Caki2 (cell line): ENCODE data around the gene GABBR1. TPM values are rescaled to one million over a fixed set of nuclear protein-coding genes. Genes with fewer than 3 reads are reported as not detected.
"Not testable (repeated sequence)": the region's sequence is repeated elsewhere in the genome, so short reads cannot be mapped to it uniquely, and the experiment has no call there.

Experiments used
- DNase-seq: peaks from one replicate; pipeline ENCODE4 v3.0.0-alpha.2; 2015; ENCODE audit warnings: low read depth
- in situ Hi-C: cut with HindIII; loops from 2 replicates; pipeline ENCODE4 v1.10.0; 2016; ENCODE audit warnings: low sequenced_read_pairs, low pct_unique_long_range_greater_than_20kb, mixed read lengths
- total RNA-seq: library from RNA; depleted of rRNA; stranded (reverse); fragments of >200 nt; shearing (Covaris generic); gene quantifications from 2 replicates; pipeline ENCODE4 v1.2.3, GENCODE V29; 2014; ENCODE audit warnings: low replicate concordance; rRNA removed

Gene GABBR1
- total RNA-seq = 1.6 and 3.4 TPM in 2 replicates

GRCh38 chr6:29632789-29633533 lies at the start of gene GABBR1:
GABBR1 (minus strand) TSS chr6:29633183; CDS start chr6:29632385, 798 bp downstream.
- in situ Hi-C loops = no loop called here
- peak; percentile 96 for DNase-seq

DNA sequence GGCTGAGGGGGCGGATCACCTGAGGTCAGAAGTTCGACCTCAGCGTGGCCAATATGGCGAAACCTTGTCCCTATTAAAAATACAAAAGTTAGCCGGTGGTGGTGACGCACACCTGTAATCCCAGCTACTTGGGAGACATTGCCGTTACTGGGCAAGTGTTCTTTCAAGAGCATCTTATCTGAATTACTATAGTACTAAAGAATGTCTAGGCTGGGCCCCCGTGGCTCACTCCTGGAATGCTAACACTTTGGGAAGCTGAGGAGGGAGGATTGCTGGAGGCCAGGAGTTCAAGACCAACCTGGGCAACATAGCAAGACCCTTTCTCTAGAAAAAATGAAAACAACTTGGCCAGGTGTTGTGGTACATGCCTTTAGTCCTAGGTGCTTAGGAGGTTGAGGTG lies 48.8 kb upstream of the GABBR1 start:
- in situ Hi-C loops = no loop called here

DNA sequence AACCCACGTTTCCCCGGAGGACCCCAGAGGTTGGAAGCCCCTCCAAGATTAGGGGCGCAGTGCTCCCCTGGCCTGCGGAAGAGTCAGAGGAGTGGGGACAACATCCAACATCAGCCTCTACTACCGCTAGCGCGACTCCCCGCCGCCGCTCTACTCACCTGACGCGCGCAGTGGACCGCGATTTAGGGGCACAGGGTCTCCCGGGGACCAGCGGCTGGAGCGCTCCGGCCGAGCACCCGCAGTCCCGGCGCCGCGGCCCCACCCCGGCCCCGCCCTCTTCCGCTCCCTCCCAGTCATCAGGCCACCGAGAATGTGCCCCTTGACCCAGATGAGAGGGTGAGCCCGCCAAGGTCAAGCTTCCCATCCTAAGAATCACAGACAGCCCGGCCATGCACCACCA lies 47.9 kb upstream of the GABBR1 start, which contains the start of gene ZFP57:
TSS of gene ZFP57 (minus strand) at position 249 of the 400 bp plus-strand sequence. CDS start 4,149 bp downstream, outside the sequence.
- in situ Hi-C loops = no loop called here
- DNase-seq = no peak

More for the DNA sequence above, 48.8 kb upstream of the GABBR1 start:
- DNase-seq = no peak

GRCh38 chr6:29680416-29680815 lies 47.4 kb upstream of the GABBR1 start:
- no peak for DNase-seq
- in situ Hi-C loops = no loop called here

DNA sequence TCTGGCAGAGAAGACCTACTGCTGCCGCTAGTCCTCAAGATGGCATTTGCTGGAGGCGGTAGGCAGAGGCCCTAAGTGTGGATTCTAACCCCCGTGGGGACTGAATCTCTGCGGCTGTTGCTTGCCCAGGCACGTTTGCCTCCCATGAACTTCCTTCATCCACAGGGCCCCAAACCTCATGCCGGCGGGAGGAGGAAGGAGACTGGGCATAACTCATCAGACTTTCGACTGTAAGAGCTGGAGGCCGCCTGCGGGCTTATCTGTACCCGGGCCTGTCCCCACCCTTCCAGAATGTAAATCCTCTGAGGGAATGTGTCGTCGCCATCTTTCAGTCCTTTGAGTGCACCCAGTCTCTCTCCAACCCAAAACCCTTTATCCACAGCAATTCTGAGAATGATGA lies 47.0 kb upstream of the GABBR1 start:
- in situ Hi-C loops = no loop called here
- no peak for DNase-seq

GRCh38 chr6:29678114-29678513 lies 45.1 kb upstream of the GABBR1 start:
- in situ Hi-C loops = no loop called here
- no peak for DNase-seq

- DNase-seq = peak; percentile 77
These were observed 44.1 kb upstream of the GABBR1 start for GRCh38 chr6:29676981-29677601.

DNA sequence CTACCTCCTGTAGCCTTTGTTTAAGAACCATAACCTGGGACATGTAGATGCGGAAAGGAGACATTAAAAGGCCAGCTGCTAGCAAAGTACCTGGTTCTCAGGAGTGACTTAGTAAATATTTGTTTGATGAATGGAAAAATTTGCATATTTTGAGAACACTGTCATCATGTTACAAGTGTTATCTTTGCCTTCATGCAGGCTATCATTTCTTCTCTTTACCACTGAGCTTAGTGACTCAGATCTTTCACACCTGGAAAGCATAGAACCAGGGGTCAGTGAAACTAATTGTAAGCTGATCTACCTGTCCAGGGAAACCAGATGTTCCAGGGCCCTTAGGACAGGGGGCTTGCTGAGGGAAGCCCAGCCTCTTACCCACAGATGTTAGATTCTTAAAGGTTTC lies 42.6 kb upstream of the GABBR1 start:
- in situ Hi-C loops = no loop called here
- DNase-seq = no peak

More at GRCh38 chr6:29676981-29677601, 44.1 kb upstream of the GABBR1 start:
- in situ Hi-C loops = no loop called here

DNA sequence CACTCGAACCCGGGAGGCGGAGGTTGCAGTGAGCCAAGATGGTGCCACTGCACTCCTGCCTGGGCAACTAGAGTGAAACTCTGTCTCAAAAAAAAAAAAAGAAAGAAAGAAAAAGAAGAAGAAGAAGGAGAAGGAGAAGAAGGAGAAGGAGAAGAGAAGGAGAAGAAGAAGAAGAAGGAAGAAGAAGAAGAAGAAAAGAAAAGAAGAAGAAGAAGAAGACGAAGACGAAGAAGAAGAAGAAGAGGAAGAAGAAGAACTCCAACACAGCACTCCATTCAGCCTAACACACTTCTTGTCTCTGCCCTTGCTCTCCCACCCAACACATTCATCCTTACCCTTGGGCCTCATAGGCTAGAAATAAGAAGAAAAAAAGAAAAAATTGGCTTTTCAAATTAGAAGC lies 41.0 kb upstream of the GABBR1 start:
- in situ Hi-C loops = no loop called here
- DNase-seq = no peak

- in situ Hi-C loops = no loop called here
These were observed 40.2 kb upstream of the GABBR1 start for GRCh38 chr6:29673161-29673560.

GRCh38 chr6:29672116-29672515 lies 39.1 kb upstream of the GABBR1 start:
- in situ Hi-C loops = not testable (repeated sequence)

More at GRCh38 chr6:29673161-29673560, 40.2 kb upstream of the GABBR1 start:
- DNase-seq = no peak

GRCh38 chr6:29671026-29671425 lies 38.0 kb upstream of the GABBR1 start:
- no peak for DNase-seq
- in situ Hi-C loops = no loop called here

More at GRCh38 chr6:29672116-29672515, 39.1 kb upstream of the GABBR1 start:
- not testable (repeated sequence) for DNase-seq

- no peak for DNase-seq
- in situ Hi-C loops = no loop called here
These were observed 34.2 kb upstream of the GABBR1 start for GRCh38 chr6:29667158-29667557.

DNA sequence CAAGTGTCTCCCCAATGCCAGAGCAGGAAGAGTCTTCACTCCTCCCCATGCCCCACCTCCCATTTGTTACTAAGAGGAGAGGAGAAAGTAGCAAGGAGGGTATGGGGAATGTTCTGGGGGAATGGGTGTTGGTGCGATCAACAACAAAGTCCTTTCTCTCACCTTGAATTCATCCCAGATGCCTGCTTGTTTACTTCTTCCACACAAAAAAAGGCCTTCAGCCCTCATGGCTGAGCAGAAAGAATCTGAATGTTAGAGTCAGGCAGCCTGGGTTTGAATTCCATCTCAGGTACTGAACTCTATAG lies 33.8 kb upstream of the GABBR1 start:
- in situ Hi-C loops = no loop called here

GRCh38 chr6:29665942-29666825 lies 33.2 kb upstream of the GABBR1 start:
- DNase-seq = no peak
- in situ Hi-C loops = no loop called here

More for the DNA sequence above, 33.8 kb upstream of the GABBR1 start:
- DNase-seq = no peak

- DNase-seq = no peak
These were observed 30.5 kb upstream of the GABBR1 start for GRCh38 chr6:29663300-29664042.

GRCh38 chr6:29661502-29662141 lies 28.6 kb upstream of the GABBR1 start:
- DNase-seq, in situ Hi-C loops: not testable (repeated sequence)

More at GRCh38 chr6:29663300-29664042, 30.5 kb upstream of the GABBR1 start:
- in situ Hi-C loops = no loop called here
